ENCODE measurements around the gene TGFBR3. TPM values are rescaled to one million over a fixed set of nuclear protein-coding genes. Genes with fewer than 3 reads are reported as not detected.
"Not testable (repeated sequence)": the region's sequence is repeated elsewhere in the genome, so short reads cannot be mapped to it uniquely, and the experiment has no call there.

TGFBR3 gene
- total and polyA plus RNA-seq, 2 experiments from 2014 or later: 16.2 to 26.5 TPM

DNA sequence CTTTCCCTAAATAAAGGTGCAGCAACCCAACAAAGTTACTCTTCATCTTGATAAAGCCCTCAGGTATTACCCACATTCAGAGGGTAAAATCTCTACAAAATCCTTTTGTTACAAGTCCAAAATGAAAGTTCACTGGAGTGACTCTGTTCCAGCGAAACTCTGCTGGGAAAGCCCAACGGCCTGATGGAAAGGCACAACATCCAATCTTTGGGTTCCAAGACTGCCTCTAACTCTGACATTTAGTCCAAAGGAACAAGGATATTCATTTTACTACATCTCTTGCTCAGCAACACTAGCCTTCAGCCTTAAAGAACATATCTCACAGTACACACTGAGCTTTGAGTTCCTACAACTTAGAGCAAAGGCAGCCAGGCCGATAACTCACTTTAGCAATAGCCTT, 42.1 kb downstream of the TGFBR3 start:
- H3K9ac ChIP-seq: no peak overlapping the region
- H3K4me3 ChIP-seq: no peak overlapping the region
- peaks cover 32% of the 10 kb centered on the region for H3K4me1 ChIP-seq (ENCODE audit: insufficient read depth)
- in situ Hi-C loops (cut with MboI): no loop called here
- WGBS, 2 experiments (ENCODE audit: low coverage in 1 of 2, low lambda C conversion rate in 2 of 2, missing lambda C conversion rate in 2 of 2): 97 to 98% methylated on average over 3 of the region's 3 CpGs
- no peak overlapping the region for H2AFZ ChIP-seq
- no peak overlapping the region for H3K4me2 ChIP-seq (ENCODE audit: unreplicated experiment)
- peaks cover 86% of the 10 kb centered on the region for H3K79me2 ChIP-seq (ENCODE audit: insufficient read depth)
- DNase-seq: no peak
- no peaks in the 10 kb centered on the region for H4K20me1 ChIP-seq (ENCODE audit: insufficient read depth)
- no peaks in the 10 kb centered on the region for H3K9me3 ChIP-seq (ENCODE audit: low read depth)
- H3K9me2 ChIP-seq (ENCODE audit: insufficient read depth): no peaks in the 10 kb centered on the region
- TF ChIP-seq EZH2 (IDR thresholded peaks at IDR 0.05; ENCODE audit: insufficient read depth, poor library complexity, severe bottlenecking): no peak
- H3K27ac ChIP-seq: peak overlapping the region; percentile 72
- no peaks in the 10 kb centered on the region for H3K36me3 ChIP-seq (ENCODE audit: low read depth)
- no peaks in the 10 kb centered on the region for H3K27me3 ChIP-seq (replicated peaks; ENCODE audit: insufficient read depth)
- peaks cover 29% of the 10 kb centered on the region for H3F3A ChIP-seq (ENCODE audit: insufficient read depth)

DNA sequence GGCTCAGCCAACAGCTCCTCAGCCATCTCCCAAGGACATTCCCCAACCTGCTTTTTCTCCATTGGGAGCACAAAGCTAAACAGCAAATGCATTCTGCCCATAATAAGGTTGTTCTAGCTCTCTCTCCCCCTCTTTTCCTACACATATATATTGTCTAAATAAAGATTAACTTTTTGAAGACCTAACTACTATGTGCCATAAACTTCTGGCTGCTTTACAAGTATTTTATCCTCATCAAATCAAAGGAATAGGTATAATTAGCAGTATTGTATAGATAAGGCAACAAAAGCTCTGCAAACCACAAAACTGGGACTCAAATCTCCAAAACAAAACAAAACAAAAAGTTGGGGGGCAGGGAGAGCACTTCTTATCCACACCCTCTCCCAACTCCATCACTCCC, 43.4 kb downstream of the TGFBR3 start:
- no peak overlapping the region for H3K4me2 ChIP-seq (ENCODE audit: unreplicated experiment)
- in situ Hi-C loops (cut with MboI): no loop called here
- no peak overlapping the region for H3K9ac ChIP-seq
- no peaks in the 10 kb centered on the region for H3K9me2 ChIP-seq (ENCODE audit: insufficient read depth)
- TF ChIP-seq EZH2phosphoT487 (IDR thresholded peaks at IDR 0.05; ENCODE audit: insufficient read depth, low read depth) (no peak), EZH2 (IDR thresholded peaks at IDR 0.05; ENCODE audit: insufficient read depth, poor library complexity, severe bottlenecking) (no peak)
- H3K9me3 ChIP-seq (ENCODE audit: low read depth): no peaks in the 10 kb centered on the region
- no peaks in the 10 kb centered on the region for H3K36me3 ChIP-seq (ENCODE audit: low read depth)
- no peaks in the 10 kb centered on the region for H3K27me3 ChIP-seq (replicated peaks; ENCODE audit: insufficient read depth)
- H3K4me1 ChIP-seq (ENCODE audit: insufficient read depth): peaks cover 32% of the 10 kb centered on the region
- H3F3A ChIP-seq (ENCODE audit: insufficient read depth): peaks cover 29% of the 10 kb centered on the region
- H3K79me2 ChIP-seq (ENCODE audit: insufficient read depth): peaks cover 86% of the 10 kb centered on the region
- no peak overlapping the region for H2AFZ ChIP-seq
- H3K4me3 ChIP-seq: no peak overlapping the region
- no peak overlapping the region for H3K27ac ChIP-seq
- no peak for DNase-seq
- no peaks in the 10 kb centered on the region for H4K20me1 ChIP-seq (ENCODE audit: insufficient read depth)

- Histone ChIP-seq H3K27me3 (replicated peaks; ENCODE audit: insufficient read depth) (no peaks in the 10 kb centered on the region), H3K4me2 (ENCODE audit: unreplicated experiment) (no peak overlapping the region), H3K4me1 (ENCODE audit: insufficient read depth) (peaks cover 32% of the 10 kb centered on the region), H3K36me3 (ENCODE audit: low read depth) (no peaks in the 10 kb centered on the region), H3F3A (ENCODE audit: insufficient read depth) (peaks cover 29% of the 10 kb centered on the region), H3K79me2 (ENCODE audit: insufficient read depth) (peaks cover 86% of the 10 kb centered on the region), H3K4me3 (no peak overlapping the region), H4K20me1 (ENCODE audit: insufficient read depth) (no peaks in the 10 kb centered on the region), H2AFZ (no peak overlapping the region), H3K9me2 (ENCODE audit: insufficient read depth) (no peaks in the 10 kb centered on the region), H3K27ac (no peak overlapping the region), H3K9me3 (ENCODE audit: low read depth) (no peaks in the 10 kb centered on the region), H3K9ac (no peak overlapping the region)
- 80 to 82% methylated on average over 3 of the region's 3 CpGs for WGBS, 2 experiments (ENCODE audit: low coverage in 1 of 2, low lambda C conversion rate in 2 of 2, missing lambda C conversion rate in 2 of 2)
- DNase-seq: no peak
- TF ChIP-seq EZH2phosphoT487 (IDR thresholded peaks at IDR 0.05; ENCODE audit: insufficient read depth, low read depth): no peak
- no peak for TF ChIP-seq EZH2 (IDR thresholded peaks at IDR 0.05; ENCODE audit: insufficient read depth, poor library complexity, severe bottlenecking)
- in situ Hi-C loops (cut with MboI): no loop called here
Observed at GRCh38 chr1:91842056-91842455, 43.9 kb downstream of the TGFBR3 start.

DNA sequence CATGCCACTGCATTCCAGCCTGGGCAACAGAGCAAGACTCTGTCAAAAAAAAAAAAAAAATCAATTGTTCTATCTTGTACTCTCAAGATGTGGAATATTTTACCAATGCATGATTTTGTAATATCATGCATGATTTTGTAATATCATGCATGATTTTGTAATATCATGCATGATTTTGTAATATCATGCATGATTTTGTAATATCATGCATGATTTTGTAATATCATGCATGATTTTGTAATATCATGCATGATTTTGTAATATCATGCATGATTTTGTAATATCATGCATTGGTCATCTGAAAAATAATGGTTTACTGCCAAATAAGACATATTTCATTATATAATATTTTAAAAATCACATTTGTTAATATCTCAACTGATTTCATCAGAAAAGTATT, 45.7 kb downstream of the TGFBR3 start:
- H3K9ac ChIP-seq; H4K20me1 ChIP-seq (ENCODE audit: insufficient read depth); H3K9me2 ChIP-seq (ENCODE audit: insufficient read depth); H2AFZ ChIP-seq; in situ Hi-C loops (cut with MboI); DNase-seq; H3K27me3 ChIP-seq (replicated peaks; ENCODE audit: insufficient read depth); H3K36me3 ChIP-seq (ENCODE audit: low read depth); H3K9me3 ChIP-seq (ENCODE audit: low read depth); H3K4me3 ChIP-seq; H3K27ac ChIP-seq; H3K4me2 ChIP-seq (ENCODE audit: unreplicated experiment): not testable (repeated sequence)
- peaks cover 78% of the 10 kb centered on the region for H3K79me2 ChIP-seq (ENCODE audit: insufficient read depth)
- peaks cover 18% of the 10 kb centered on the region for H3K4me1 ChIP-seq (ENCODE audit: insufficient read depth)
- H3F3A ChIP-seq (ENCODE audit: insufficient read depth): peaks cover 22% of the 10 kb centered on the region

GRCh38 chr1:91836331-91837040, 49.5 kb downstream of the TGFBR3 start:
- Histone ChIP-seq H3K4me3 (no peak overlapping the region), H3K27me3 (replicated peaks; ENCODE audit: insufficient read depth) (no peaks in the 10 kb centered on the region), H3K27ac (no peak overlapping the region), H3F3A (ENCODE audit: insufficient read depth) (0 out of 2 replicates have a peak, but pooled peaks cover 4% of the 10 kb centered on the region), H2AFZ (no peak overlapping the region), H3K9ac (no peak overlapping the region), H3K4me2 (ENCODE audit: unreplicated experiment) (no peak overlapping the region), H3K9me2 (ENCODE audit: insufficient read depth) (no peaks in the 10 kb centered on the region), H3K9me3 (ENCODE audit: low read depth) (no peaks in the 10 kb centered on the region), H3K4me1 (ENCODE audit: insufficient read depth) (peaks cover 7% of the 10 kb centered on the region; the same call in 1 of the 2 replicates), H3K79me2 (ENCODE audit: insufficient read depth) (peaks cover 77% of the 10 kb centered on the region), H3K36me3 (ENCODE audit: low read depth) (no peaks in the 10 kb centered on the region), H4K20me1 (ENCODE audit: insufficient read depth) (no peaks in the 10 kb centered on the region)
- DNase-seq: no peak
- no peak for TF ChIP-seq EZH2 (IDR thresholded peaks at IDR 0.05; ENCODE audit: insufficient read depth, poor library complexity, severe bottlenecking)
- TF ChIP-seq EZH2phosphoT487 (IDR thresholded peaks at IDR 0.05; ENCODE audit: insufficient read depth, low read depth): no peak
- WGBS, 2 experiments (ENCODE audit: low coverage in 1 of 2, low lambda C conversion rate in 2 of 2, missing lambda C conversion rate in 2 of 2): 59 to 60% methylated on average over 8 of the region's 8 CpGs
- in situ Hi-C loops (cut with MboI): no loop called here

All from GM23248 (cell line).